Spleen (tissue), 11 donors: Measurements from ENCODE around the gene MYL3. TPM values are rescaled to one million over a fixed set of nuclear protein-coding genes. Genes with fewer than 3 reads are reported as not detected.

Experiments used
- DNase-seq: peaks from one replicate; pipeline ENCODE4 v3.0.0-alpha.2; 2020
- H3K27ac ChIP-seq, 8 donors: fragments of 200-600 bp; sonication (generic) in 7 of 8; 1 replicate in 4 of 8; 2 replicates in 4 of 8; pipeline versions ENCODE4 v1.5.0 to v1.8.0; 2016 to 2021; ENCODE audit warnings: inconsistent platforms in 4 of 8, mild to moderate bottlenecking in 4 of 8, moderate library complexity in 1 of 8
- H3K27me3 ChIP-seq, 7 donors: fragments of 200-600 bp; sonication (generic) in 6 of 7; replicated peaks in 1 of 7; 1 replicate in 4 of 7; 2 replicates in 3 of 7; pipeline versions ENCODE4 v1.5.0 to v1.8.0; 2016 to 2021; ENCODE audit warnings: inconsistent platforms in 3 of 7, mild to moderate bottlenecking in 1 of 7
- H3K36me3 ChIP-seq, 6 donors: fragments of 200-600 bp; sonication (generic) in 5 of 6; 1 replicate in 4 of 6; 2 replicates in 2 of 6; pipeline versions ENCODE4 v1.5.0 to v1.8.0; 2016 to 2021; ENCODE audit warnings: inconsistent platforms in 2 of 6
- H3K4me1 ChIP-seq, 6 donors: fragments of 200-600 bp; sonication (generic) in 5 of 6; 1 replicate in 3 of 6; 2 replicates in 3 of 6; pipeline versions ENCODE4 v1.5.0 to v1.8.0; 2016 to 2021; ENCODE audit warnings: inconsistent platforms in 3 of 6
- H3K4me3 ChIP-seq, 8 donors: fragments of 200-600 bp; sonication (generic) in 7 of 8; 1 replicate in 4 of 8; 2 replicates in 4 of 8; pipeline versions ENCODE4 v1.5.0 to v1.8.0; 2016 to 2021; ENCODE audit warnings: inconsistent platforms in 4 of 8, mild to moderate bottlenecking in 4 of 8, moderate library complexity in 2 of 8
- H3K9me3 ChIP-seq, 8 donors: fragments of 200-600 bp; sonication (generic) in 7 of 8; 1 replicate in 4 of 8; 2 replicates in 4 of 8; pipeline versions ENCODE4 v1.5.0 to v1.8.0; 2016 to 2021; ENCODE audit warnings: inconsistent platforms in 4 of 8
- CTCF ChIP-seq, 11 experiments: fragments of 200-600 bp in 7 of 11; fragments of 450-650 bp in 4 of 11; sonication (generic) in 4 of 11; IDR thresholded peaks in 8 of 11; conservative IDR thresholded peaks in 3 of 11; 1 replicate in 7 of 11; 2 replicates in 4 of 11; pipeline versions ENCODE4 v1.4.0 to v1.8.0; 2016 to 2021; ENCODE audit warnings: antibody characterized with exemption in 11 of 11, inconsistent platforms in 4 of 11, mild to moderate bottlenecking in 1 of 11
- POLR2A ChIP-seq, 3 donors: fragments of 450-650 bp; IDR thresholded peaks; one replicate each; pipeline ENCODE4 v1.5.1; 2017; ENCODE audit warnings: antibody characterized with exemption in 3 of 3, mild to moderate bottlenecking in 1 of 3
- POLR2AphosphoS5 ChIP-seq, 3 donors: sonication (generic); formaldehyde crosslinking; IDR thresholded peaks; one replicate each; pipeline ENCODE4 v1.5.1; 2017; ENCODE audit warnings: antibody characterized with exemption in 3 of 3
- WGBS, 5 donors: extraction: QIAGEN DNeasy Blood & Tissue Kit in 3 of 5; methylation state at CpG; one replicate each; pipeline versions ENCODE4 v1.1.5 to v1.1.7; 2013 to 2018; 5-methylcytosine and 5-hydroxymethylcytosine counted together
- intact Hi-C: fragments of 100-400 bp; cut with DNase I; formaldehyde crosslinking; loops from one replicate; pipeline ENCODE4 v1.15.0; 2023; ENCODE audit warnings: low total_unique reads
- polyA plus RNA-seq, 3 donors: library from polyadenylated mRNA; stranded (reverse); fragments of 200-250 nt; gene quantifications; one replicate each; pipeline ENCODE4 v1.2.1, GENCODE V29; 2013
- total RNA-seq, 7 donors: library from RNA; depleted of rRNA in 3 of 7; stranded (reverse); fragments of >200 nt in 3 of 7; fragmentation: NEBNext Ultra II Directional in 4 of 7; extraction: Animal tissue kit (Norgen Biotek cat#: 25700) in 4 of 7; gene quantifications; one replicate each; pipeline versions ENCODE4 v1.1.0 to v1.2.1, GENCODE V29; 2016 to 2021
- donor health status: healthy with polysubstance abuse.
- donor health status: DM: no; HTN: no; CAD: no; lungs with moderate emphysema.
- donor health status: DM: no; HTN: no; CAD: no.
- donor health status: Bipolar disorder and iron deficiency.
- donor health status: healthy.
- donor health status: DM: no; HTN: no; CAD: no.
- donor health status: DM: yes; HTN: yes; CAD: no.

Gene MYL3
- total and polyA plus RNA-seq, 10 donors = 1.9 to 16.2 (median 6.0) TPM

DNA sequence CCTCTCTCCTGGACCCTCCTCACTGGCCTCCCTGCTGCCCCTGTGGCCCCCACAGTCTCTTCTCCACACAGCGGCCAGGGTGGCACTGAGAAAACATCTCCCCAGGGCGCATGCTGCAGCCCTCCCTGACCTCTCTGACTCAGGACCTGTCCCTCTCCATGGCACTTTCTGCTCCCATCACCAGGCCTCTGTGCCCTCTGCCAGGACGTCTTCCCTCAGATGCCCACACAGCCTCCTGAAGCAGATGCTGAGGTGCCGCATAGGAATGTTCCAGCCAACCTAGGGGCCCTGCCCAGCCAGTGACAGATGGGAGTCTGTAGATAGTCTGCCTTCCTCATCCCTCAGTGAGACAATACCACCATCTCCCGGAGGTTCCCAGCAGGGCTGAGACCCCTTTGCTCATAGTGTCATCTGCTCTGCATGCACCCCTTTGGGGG, 8.7 kb downstream of the MYL3 start:
- WGBS, 5 donors = 72 to 91% (median 82%) methylated on average over 5 of the region's 5 CpGs
- TF ChIP-seq CTCF (IDR thresholded peaks at IDR 0.05 in 8 of 11, conservative IDR thresholded peaks at IDR 0.05 in 3 of 11) (no peak), POLR2AphosphoS5 (IDR thresholded peaks at IDR 0.05) (no peak), POLR2A (IDR thresholded peaks at IDR 0.05) (no peak)

GRCh38 chr3:46853441-46854415, 9.5 kb downstream of the MYL3 start:
- H3K4me1 ChIP-seq = no peaks in the 10 kb centered on the region
- 79 to 90% (median 84%) methylated on average over 12 to 15 of the region's 15 CpGs for WGBS, 5 donors
- H3K27ac ChIP-seq = no peak overlapping the region
- H3K27me3 ChIP-seq = peaks cover 0 to 6% (median 0%) of the 10 kb centered on the region in 7 donors
- no peaks in the 10 kb centered on the region for H3K9me3 ChIP-seq
- intact Hi-C loops = no loop called here
- peak; percentile 65 for DNase-seq
- H3K4me3 ChIP-seq = no peak overlapping the region
- TF ChIP-seq CTCF (IDR thresholded peaks at IDR 0.05 in 8 of 11, conservative IDR thresholded peaks at IDR 0.05 in 3 of 11) (no peak), POLR2A (IDR thresholded peaks at IDR 0.05) (no peak), POLR2AphosphoS5 (IDR thresholded peaks at IDR 0.05) (no peak)
- H3K36me3 ChIP-seq = no peaks in the 10 kb centered on the region

More for the DNA sequence above, 8.7 kb downstream of the MYL3 start:
- H3K9me3 ChIP-seq = no peaks in the 10 kb centered on the region
- no peaks in the 10 kb centered on the region for H3K36me3 ChIP-seq
- H3K27me3 ChIP-seq = peaks cover 0 to 6% (median 0%) of the 10 kb centered on the region in 7 donors
- H3K27ac ChIP-seq = no peak overlapping the region
- peaks cover 0 to 3% (median 0%) of the 10 kb centered on the region in 6 donors for H3K4me1 ChIP-seq
- intact Hi-C loops = no loop called here
- DNase-seq = peak; percentile 46
- no peak overlapping the region for H3K4me3 ChIP-seq

GRCh38 chr3:46852839-46853355, 10.3 kb downstream of the MYL3 start:
- Histone ChIP-seq H3K4me1 (peaks cover 0 to 5% (median 0%) of the 10 kb centered on the region in 6 donors), H3K27ac (no peak overlapping the region), H3K27me3 (peaks cover 0 to 6% (median 0%) of the 10 kb centered on the region in 7 donors), H3K36me3 (no peaks in the 10 kb centered on the region), H3K4me3 (no peak overlapping the region), H3K9me3 (no peaks in the 10 kb centered on the region)
- DNase-seq = peak; percentile 41
- 92 to 100% (median 96%) methylated on average over 2 of the region's 2 CpGs; no CpG with 5 or more reads in 1 of the 5 donors for WGBS, 5 donors
- TF ChIP-seq POLR2AphosphoS5 (IDR thresholded peaks at IDR 0.05) (no peak), POLR2A (IDR thresholded peaks at IDR 0.05) (no peak), CTCF (IDR thresholded peaks at IDR 0.05 in 8 of 11, conservative IDR thresholded peaks at IDR 0.05 in 3 of 11) (no peak)
- intact Hi-C loops = no loop called here

DNA sequence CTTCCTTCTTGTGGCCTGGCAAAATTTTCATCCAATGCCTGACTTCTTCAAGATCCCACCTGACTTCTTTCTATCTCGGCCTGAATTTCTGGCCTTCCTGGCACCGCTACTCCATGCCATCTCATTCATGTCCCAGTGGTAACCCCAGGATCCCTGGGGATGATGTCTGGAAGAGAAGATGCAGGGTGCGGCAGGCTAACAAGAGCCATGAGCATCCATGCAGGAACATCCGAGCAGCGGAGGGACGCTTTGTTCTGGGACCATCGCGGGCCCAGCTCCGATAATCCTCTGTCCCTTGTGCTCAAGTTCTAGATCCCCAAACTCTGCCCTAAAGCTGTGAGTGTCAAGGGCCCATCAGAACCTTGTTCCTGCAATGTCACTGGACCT, 10.9 kb downstream of the MYL3 start:
- WGBS, 5 donors = 88 to 96% (median 89%) methylated on average over 9 of the region's 9 CpGs
- Histone ChIP-seq H3K9me3 (no peaks in the 10 kb centered on the region), H3K27me3 (peaks cover 0 to 6% (median 0%) of the 10 kb centered on the region in 7 donors), H3K4me3 (no peak overlapping the region), H3K27ac (no peak overlapping the region), H3K36me3 (no peaks in the 10 kb centered on the region), H3K4me1 (peaks cover 0 to 8% (median 0%) of the 10 kb centered on the region in 6 donors)
- peak; percentile 44 for DNase-seq
- TF ChIP-seq POLR2A (IDR thresholded peaks at IDR 0.05) (no peak), CTCF (IDR thresholded peaks at IDR 0.05 in 8 of 11, conservative IDR thresholded peaks at IDR 0.05 in 3 of 11) (no peak), POLR2AphosphoS5 (IDR thresholded peaks at IDR 0.05) (no peak)
- intact Hi-C loops = no loop called here
